HG02571 (cell line): Measurements from ENCODE around the gene KLK3.
"Not testable (repeated sequence)": the region's sequence is repeated elsewhere in the genome, so short reads cannot be mapped to it uniquely, and the experiment has no call there.

Source experiments
- ATAC-seq: cut with Tn5 transposase; IDR thresholded peaks from one replicate; pipeline ENCODE4 v1.9.1; 2021; ENCODE audit warnings: mild to moderate bottlenecking, moderate library complexity; ENCODE audit not compliant: unreplicated experiment

Gene KLK3

GRCh38 chr19:50859849-50860248, 5.1 kb downstream of the KLK3 start:
- ATAC-seq: no peak

GRCh38 chr19:50861010-50861409, 6.3 kb downstream of the KLK3 start:
- ATAC-seq: no peak

- ATAC-seq: no peak
These were observed 7.0 kb downstream of the KLK3 start for GRCh38 chr19:50861496-50862286.

- no peak for ATAC-seq
These were observed 14.8 kb downstream of the KLK3 start for GRCh38 chr19:50869479-50869878.

- ATAC-seq: no peak
These were observed 15.8 kb downstream of the KLK3 start for GRCh38 chr19:50870417-50871089.

- no peak for ATAC-seq
These were observed 18.3 kb downstream of the KLK3 start, which contains the start of gene KLK2 for GRCh38 chr19:50873056-50873455. Gene KLK2 (plus strand): TSS chr19:50873439. CDS start chr19:50873474, 35 bp downstream.

GRCh38 chr19:50874211-50874610, 19.5 kb downstream of the KLK3 start:
- ATAC-seq: no peak

- no peak for ATAC-seq
These were observed 21.2 kb downstream of the KLK3 start for GRCh38 chr19:50875795-50876422.

- ATAC-seq: no peak
These were observed 21.7 kb downstream of the KLK3 start for GRCh38 chr19:50876456-50876855.

GRCh38 chr19:50877338-50877737, 22.6 kb downstream of the KLK3 start:
- ATAC-seq: no peak

GRCh38 chr19:50878851-50879250, 24.1 kb downstream of the KLK3 start:
- no peak for ATAC-seq

- no peak for ATAC-seq
These were observed 25.5 kb downstream of the KLK3 start for GRCh38 chr19:50880241-50880640.

GRCh38 chr19:50882188-50882587, 27.5 kb downstream of the KLK3 start:
- ATAC-seq: no peak

GRCh38 chr19:50889638-50890037, 34.9 kb downstream of the KLK3 start:
- ATAC-seq: no peak

GRCh38 chr19:50890422-50891252, 35.9 kb downstream of the KLK3 start:
- ATAC-seq: no peak

GRCh38 chr19:50891253-50891625, 36.5 kb downstream of the KLK3 start:
- no peak for ATAC-seq

GRCh38 chr19:50893047-50893736, 38.5 kb downstream of the KLK3 start:
- no peak for ATAC-seq

- ATAC-seq: no peak
These were observed 40.0 kb downstream of the KLK3 start for GRCh38 chr19:50894478-50895356.

GRCh38 chr19:50896089-50896590, 41.4 kb downstream of the KLK3 start:
- not testable (repeated sequence) for ATAC-seq
